Left lung (tissue), 10 donors: ENCODE measurements around the gene LAMA2. TPM values are rescaled to one million over a fixed set of nuclear protein-coding genes. Genes with fewer than 3 reads are reported as not detected.

ENCODE experiments used
- ATAC-seq: fragments of 200-7000 bp; cut with Tn5 transposase; one replicate; pipeline ENCODE4 v1.9.1; 2020; ENCODE audit warnings: moderate library complexity
- DNase-seq, 4 donors: peaks; one replicate each; pipeline ENCODE4 v3.0.0-alpha.2; 2013 to 2020
- H3K27ac ChIP-seq, 2 donors: fragments of 200-600 bp; sonication (generic) in 1 of 2; one replicate each; pipeline versions ENCODE4 v1.5.0 to v1.8.0; 2020 to 2021
- H3K27me3 ChIP-seq, 2 donors: fragments of 200-600 bp; sonication (generic) in 1 of 2; one replicate each; pipeline versions ENCODE4 v1.5.0 to v1.8.0; 2020 to 2021
- H3K36me3 ChIP-seq, 2 donors: fragments of 200-600 bp; sonication (generic) in 1 of 2; one replicate each; pipeline versions ENCODE4 v1.5.0 to v1.8.0; 2020 to 2021
- H3K4me1 ChIP-seq, 2 donors: fragments of 200-600 bp; one replicate each; pipeline ENCODE4 v1.8.0; 2021
- H3K4me3 ChIP-seq, 2 donors: fragments of 200-600 bp; sonication (generic) in 1 of 2; one replicate each; pipeline versions ENCODE4 v1.5.0 to v1.8.0; 2020 to 2021; ENCODE audit warnings: mild to moderate bottlenecking in 1 of 2
- H3K9me3 ChIP-seq, 2 donors: fragments of 200-600 bp; sonication (generic) in 1 of 2; one replicate each; pipeline versions ENCODE4 v1.5.0 to v1.8.0; 2020 to 2021
- CTCF ChIP-seq, 2 donors: fragments of 200-600 bp; sonication (generic) in 1 of 2; IDR thresholded peaks; one replicate each; pipeline versions ENCODE4 v1.5.0 to v1.8.0; 2021; ENCODE audit warnings: antibody characterized with exemption in 2 of 2
- intact Hi-C, 2 donors: fragments of 100-400 bp; cut with DNase I; formaldehyde crosslinking; loops; one replicate each; pipeline versions ENCODE4 v1.11.2 to v1.14.2; 2022
- polyA plus RNA-seq, 6 donors: library from polyadenylated mRNA; unstranded; fragments of 120-200 nt; gene quantifications; one replicate each; pipeline ENCODE4 v1.2.1, GENCODE V29; 2013; ENCODE audit not compliant: insufficient read length in 6 of 6
- total RNA-seq, 2 donors: library from RNA; stranded (reverse); fragmentation: NEBNext Ultra II Directional; extraction: Animal tissue kit (Norgen Biotek cat#: 25700); gene quantifications; one replicate each; pipeline ENCODE4 v1.2.1, GENCODE V29; 2021
- donor health status: DM: no; HTN: yes; CAD: no.
- donor health status: DM: no; HTN: no; CAD: no.

The LAMA2 gene
- total and polyA plus RNA-seq, 8 donors, result 32.7 to 91.7 (median 64.7) TPM

- no peak for TF ChIP-seq CTCF (IDR thresholded peaks at IDR 0.05)
- Histone ChIP-seq H3K27ac (peak overlapping the region in 1 of 2 donors; percentile 46), H3K36me3 (no peaks in the 10 kb centered on the region), H3K9me3 (no peaks in the 10 kb centered on the region), H3K4me3 (no peak overlapping the region), H3K4me1 (no peaks in the 10 kb centered on the region), H3K27me3 (no peaks in the 10 kb centered on the region)
- intact Hi-C loops, result no loop called here
- ATAC-seq, result no peak
- DNase-seq, result no peak
These were observed 221.2 kb downstream of the LAMA2 start for GRCh38 chr6:129104131-129104530.

GRCh38 chr6:129104560-129104959 is 221.6 kb downstream of the LAMA2 start:
- TF ChIP-seq CTCF (IDR thresholded peaks at IDR 0.05), result no peak
- H3K27ac ChIP-seq, result peak overlapping the region in 1 of 2 donors; percentile 46
- H3K4me1 ChIP-seq, result no peaks in the 10 kb centered on the region
- intact Hi-C loops, result no loop called here
- DNase-seq (no peak), ATAC-seq (no peak)
- H3K9me3 ChIP-seq, result no peaks in the 10 kb centered on the region
- H3K4me3 ChIP-seq, result no peak overlapping the region
- no peaks in the 10 kb centered on the region for H3K27me3 ChIP-seq
- H3K36me3 ChIP-seq, result no peaks in the 10 kb centered on the region

GRCh38 chr6:129105035-129105434 is 222.1 kb downstream of the LAMA2 start:
- TF ChIP-seq CTCF (IDR thresholded peaks at IDR 0.05), result no peak
- Histone ChIP-seq H3K27me3 (no peaks in the 10 kb centered on the region), H3K36me3 (no peaks in the 10 kb centered on the region), H3K4me3 (no peak overlapping the region), H3K27ac (peak overlapping the region in 1 of 2 donors; percentile 51), H3K9me3 (no peaks in the 10 kb centered on the region), H3K4me1 (no peaks in the 10 kb centered on the region)
- DNase-seq (no peak), ATAC-seq (peak; percentile 31)
- intact Hi-C loops, result no loop called here

- Histone ChIP-seq H3K4me1 (no peaks in the 10 kb centered on the region), H3K27me3 (no peaks in the 10 kb centered on the region), H3K27ac (no peak overlapping the region), H3K4me3 (no peak overlapping the region), H3K9me3 (no peaks in the 10 kb centered on the region), H3K36me3 (no peaks in the 10 kb centered on the region)
- ATAC-seq (peak; percentile 36), DNase-seq (no peak)
- no peak for TF ChIP-seq CTCF (IDR thresholded peaks at IDR 0.05)
- intact Hi-C loops, result no loop called here
These were observed 222.9 kb downstream of the LAMA2 start for GRCh38 chr6:129105793-129106192.

GRCh38 chr6:129108337-129108736 is 225.4 kb downstream of the LAMA2 start:
- no peaks in the 10 kb centered on the region for H3K4me1 ChIP-seq
- no peaks in the 10 kb centered on the region for H3K36me3 ChIP-seq
- DNase-seq, result no peak
- no peak for ATAC-seq
- TF ChIP-seq CTCF (IDR thresholded peaks at IDR 0.05), result no peak
- H3K27ac ChIP-seq, result no peak overlapping the region
- no peak overlapping the region for H3K4me3 ChIP-seq
- no peaks in the 10 kb centered on the region for H3K9me3 ChIP-seq
- intact Hi-C loops, result no loop called here
- H3K27me3 ChIP-seq, result no peaks in the 10 kb centered on the region
